HUES64 (cell line): ENCODE results near the gene TPD52L1.

ENCODE experiments used
- H3K27ac ChIP-seq: 2 replicates; pipeline ENCODE4 v1.7.0; 2013; ENCODE audit warnings: low read depth, low read length, inconsistent platforms
- H3K27me3 ChIP-seq: 2 replicates; pipeline ENCODE4 v1.6.1; 2013; ENCODE audit warnings: mild to moderate bottlenecking, low read length; ENCODE audit not compliant: insufficient read depth
- H3K36me3 ChIP-seq: 2 replicates; pipeline ENCODE4 v1.6.1; 2013; ENCODE audit warnings: mild to moderate bottlenecking, low read length; ENCODE audit not compliant: insufficient read depth
- H3K4me1 ChIP-seq: 2 replicates; pipeline ENCODE4 v1.6.1; 2013; ENCODE audit warnings: mild to moderate bottlenecking, low read length, moderate library complexity; ENCODE audit not compliant: insufficient read depth
- H3K4me3 ChIP-seq: 2 replicates; pipeline ENCODE4 v1.5.1; 2013; ENCODE audit warnings: mild to moderate bottlenecking, low read length, moderate library complexity
- H3K9ac ChIP-seq: 2 replicates; pipeline ENCODE4 v1.6.1; 2013; ENCODE audit warnings: mild to moderate bottlenecking, low read depth, low read length
- H3K9me3 ChIP-seq: 2 replicates; pipeline ENCODE4 v1.6.1; 2013; ENCODE audit warnings: low read depth, low read length; ENCODE audit not compliant: insufficient read depth
- WGBS: fragments of 150-250, 120-280 bp; methylation state at CpG from one replicate; pipeline ENCODE4 v1.1.7; 2013; ENCODE audit warnings: missing lambda C conversion rate; 5-methylcytosine and 5-hydroxymethylcytosine counted together

Gene TPD52L1

DNA sequence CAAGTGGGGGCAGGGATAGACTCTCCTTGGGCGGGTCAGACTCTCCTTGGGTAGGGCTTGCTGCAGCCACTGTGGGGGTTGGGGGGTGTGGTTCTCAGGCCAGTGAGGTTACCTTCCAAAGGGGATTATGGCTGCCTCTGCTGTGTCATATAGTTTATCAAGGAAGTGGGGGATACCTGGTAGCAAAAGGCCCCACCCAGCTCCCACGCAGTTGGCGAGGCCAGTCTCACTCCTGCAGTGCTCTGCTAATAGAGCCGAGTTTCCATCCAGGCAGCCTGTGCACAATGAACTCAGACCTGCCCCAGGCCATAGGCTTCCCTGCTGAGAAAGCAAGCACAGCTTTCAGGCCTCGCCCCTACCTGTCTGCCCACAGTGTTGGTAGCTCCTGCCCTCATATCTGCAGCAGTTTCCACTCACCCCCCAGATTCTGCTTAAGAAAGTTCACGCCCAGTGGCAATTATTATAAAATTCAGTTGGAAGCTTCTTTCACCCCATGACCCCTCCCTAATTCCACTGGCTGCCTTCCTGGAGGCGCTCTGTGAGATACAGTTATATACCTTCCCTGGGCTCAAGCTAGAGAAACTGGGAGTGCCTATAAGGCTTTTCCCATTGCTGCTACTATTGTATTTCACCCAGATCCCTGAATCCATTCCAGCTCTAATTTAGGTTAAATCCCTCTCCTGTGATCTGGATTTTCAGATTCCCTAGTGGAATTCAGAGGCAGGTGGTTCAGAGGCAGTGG is 92.1 kb downstream of the TPD52L1 start:
- WGBS: 68% methylated on average over 7 of the region's 7 CpGs
- peaks cover 12% of the 10 kb centered on the region; the same call in 1 of the 2 replicates for H3K4me1 ChIP-seq
- H3K9ac ChIP-seq: no peak overlapping the region
- H3K27me3 ChIP-seq: no peaks in the 10 kb centered on the region
- no peaks in the 10 kb centered on the region for H3K36me3 ChIP-seq
- H3K9me3 ChIP-seq: peaks cover 6% of the 10 kb centered on the region; the same call in 1 of the 2 replicates
- H3K27ac ChIP-seq: no peak overlapping the region
- no peak overlapping the region for H3K4me3 ChIP-seq

DNA sequence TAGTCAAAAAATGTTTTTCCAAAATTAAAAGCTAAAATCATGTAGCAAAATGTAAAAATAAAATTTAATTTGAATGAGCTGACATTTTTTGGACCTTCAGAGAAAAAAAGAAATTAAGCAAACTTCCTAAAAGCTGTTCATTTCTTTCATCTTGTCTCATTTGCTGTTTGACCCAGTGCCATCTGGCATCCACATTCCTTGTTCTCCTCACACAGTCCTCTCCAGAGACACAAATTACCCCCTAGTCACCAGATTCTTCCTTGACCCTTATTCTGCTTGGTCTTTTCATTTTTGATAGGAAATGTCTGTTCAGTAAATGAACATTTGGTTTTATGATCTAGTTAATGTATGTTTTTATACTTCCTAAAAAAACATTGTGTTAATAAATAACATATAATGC is 93.0 kb downstream of the TPD52L1 start:
- Histone ChIP-seq H3K27me3 (no peaks in the 10 kb centered on the region), H3K27ac (no peak overlapping the region), H3K4me1 (peaks cover 14% of the 10 kb centered on the region), H3K9me3 (peaks cover 4% of the 10 kb centered on the region; the same call in 1 of the 2 replicates), H3K4me3 (no peak overlapping the region), H3K36me3 (no peaks in the 10 kb centered on the region), H3K9ac (no peak overlapping the region)

GRCh38 chr6:125248136-125248535 is 94.6 kb downstream of the TPD52L1 start:
- Histone ChIP-seq H3K27ac (no peak overlapping the region), H3K27me3 (no peaks in the 10 kb centered on the region), H3K4me3 (no peak overlapping the region), H3K4me1 (peaks cover 25% of the 10 kb centered on the region), H3K9ac (no peak overlapping the region), H3K36me3 (no peaks in the 10 kb centered on the region), H3K9me3 (no peaks in the 10 kb centered on the region)
- 93% methylated on average over 7 of the region's 7 CpGs for WGBS

DNA sequence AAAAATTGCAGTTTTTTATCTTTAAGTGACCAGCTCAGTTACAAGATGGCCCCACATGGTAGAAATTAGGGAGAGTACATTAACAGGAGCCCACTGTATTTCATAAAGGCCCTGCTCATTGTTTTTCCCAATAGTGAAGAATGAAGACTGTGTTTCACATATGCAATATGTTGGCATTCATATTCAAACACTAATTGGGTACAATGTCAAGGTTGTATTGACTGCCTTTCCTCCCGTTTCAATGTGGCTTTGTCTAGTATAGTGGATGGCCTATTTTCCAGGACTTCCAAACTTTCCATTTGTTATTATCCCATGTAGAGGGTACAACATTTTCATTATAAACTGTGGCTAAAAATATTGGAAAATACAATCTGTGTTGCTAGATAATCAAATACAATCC is 96.9 kb downstream of the TPD52L1 start:
- no peaks in the 10 kb centered on the region for H3K36me3 ChIP-seq
- WGBS: no CpG with 5 or more reads among the region's 1 CpG
- no peak overlapping the region for H3K9ac ChIP-seq
- H3K4me1 ChIP-seq: peaks cover 18% of the 10 kb centered on the region
- H3K9me3 ChIP-seq: no peaks in the 10 kb centered on the region
- H3K27me3 ChIP-seq: no peaks in the 10 kb centered on the region
- H3K4me3 ChIP-seq: no peak overlapping the region
- no peak overlapping the region for H3K27ac ChIP-seq

DNA sequence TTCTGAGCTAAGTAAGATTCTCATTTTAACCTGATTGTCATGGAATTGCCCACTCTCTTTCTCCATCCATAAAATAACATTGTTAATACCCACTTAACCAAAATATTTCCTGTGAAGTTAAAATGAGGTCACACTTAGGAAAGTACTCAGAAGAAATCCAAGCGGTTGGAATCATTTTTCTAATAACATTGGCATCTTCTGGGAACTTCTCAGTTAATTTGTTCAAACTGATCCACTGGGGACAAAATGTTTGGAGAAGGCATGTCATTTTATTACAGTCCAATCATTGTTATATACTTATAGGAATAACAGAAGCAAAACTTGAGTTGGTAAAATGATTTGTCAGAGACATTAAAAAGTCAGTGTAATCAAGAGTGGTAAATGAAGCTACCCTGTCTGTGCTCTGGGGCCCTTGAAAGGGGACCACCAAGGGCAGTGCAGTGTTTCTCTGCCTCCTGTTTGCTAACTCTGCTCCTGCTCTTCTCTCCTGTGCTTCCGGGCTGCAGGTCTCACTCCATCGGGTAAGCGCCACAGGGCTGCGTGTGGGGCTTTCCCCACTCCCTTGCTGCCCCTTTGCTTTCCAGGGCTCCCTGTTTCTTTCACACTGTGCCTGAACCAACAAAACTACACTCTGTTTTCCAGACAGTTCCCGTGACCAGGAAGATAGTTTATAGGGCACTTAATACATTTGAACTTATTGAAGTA is 98.1 kb downstream of the TPD52L1 start:
- 67% methylated on average over 6 of the region's 6 CpGs for WGBS
- no peaks in the 10 kb centered on the region for H3K27me3 ChIP-seq
- H3K4me3 ChIP-seq: no peak overlapping the region
- H3K4me1 ChIP-seq: peaks cover 13% of the 10 kb centered on the region; the same call in 1 of the 2 replicates
- no peak overlapping the region for H3K9ac ChIP-seq
- H3K27ac ChIP-seq: no peak overlapping the region
- no peaks in the 10 kb centered on the region for H3K9me3 ChIP-seq
- H3K36me3 ChIP-seq: no peaks in the 10 kb centered on the region

DNA sequence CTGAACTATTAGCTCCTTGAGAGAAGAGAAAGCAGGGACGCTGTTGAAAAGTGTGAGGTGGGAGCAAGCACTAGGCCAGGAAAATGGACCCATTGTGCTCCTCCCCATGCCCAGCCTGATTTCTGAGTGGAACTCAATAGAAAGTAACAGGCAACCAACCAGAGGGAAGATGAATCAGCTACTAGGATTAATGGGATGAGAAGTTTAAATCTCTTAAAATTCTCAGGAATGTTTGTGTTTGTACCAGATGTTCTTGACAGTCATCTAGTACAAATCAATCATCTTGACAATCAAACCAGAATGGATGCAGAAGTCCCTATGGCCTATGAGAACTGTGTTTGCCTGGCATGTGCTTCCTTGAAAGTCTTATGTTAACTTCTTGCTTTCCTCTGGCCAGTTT is 99.3 kb downstream of the TPD52L1 start:
- peaks cover 13% of the 10 kb centered on the region; the same call in 1 of the 2 replicates for H3K4me1 ChIP-seq
- H3K27ac ChIP-seq: no peak overlapping the region
- no peaks in the 10 kb centered on the region for H3K36me3 ChIP-seq
- H3K9ac ChIP-seq: no peak overlapping the region
- H3K9me3 ChIP-seq: no peaks in the 10 kb centered on the region
- H3K27me3 ChIP-seq: no peaks in the 10 kb centered on the region
- WGBS: 80% methylated on average over 1 of the region's 1 CpG
- no peak overlapping the region for H3K4me3 ChIP-seq

DNA sequence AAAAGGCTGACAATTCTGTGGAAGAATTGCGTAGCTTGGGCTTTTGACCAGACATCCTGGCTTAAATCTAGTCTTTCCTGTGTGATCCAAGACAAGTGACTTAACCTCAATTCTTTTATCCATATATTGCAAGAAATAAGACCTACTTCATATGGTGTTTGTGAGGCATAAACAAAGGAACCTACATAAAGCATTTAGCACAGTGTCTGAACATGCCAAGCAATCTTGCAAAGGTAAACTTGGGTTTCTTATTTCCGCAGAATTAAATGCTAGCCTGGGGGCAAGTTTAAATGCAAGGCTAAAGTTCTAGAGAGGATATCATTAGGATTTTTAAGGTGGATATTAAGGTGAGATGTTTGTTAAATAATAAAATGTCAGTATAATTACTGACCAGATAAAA is 100.3 kb downstream of the TPD52L1 start:
- H3K4me3 ChIP-seq: no peak overlapping the region
- H3K27me3 ChIP-seq: no peaks in the 10 kb centered on the region
- H3K36me3 ChIP-seq: no peaks in the 10 kb centered on the region
- H3K9ac ChIP-seq: no peak overlapping the region
- WGBS: 98% methylated on average over 2 of the region's 2 CpGs
- H3K9me3 ChIP-seq: no peaks in the 10 kb centered on the region
- H3K4me1 ChIP-seq: peaks cover 13% of the 10 kb centered on the region; the same call in 1 of the 2 replicates
- H3K27ac ChIP-seq: no peak overlapping the region

GRCh38 chr6:125254321-125254720 is 100.7 kb downstream of the TPD52L1 start:
- no peak overlapping the region for H3K4me3 ChIP-seq
- peaks cover 13% of the 10 kb centered on the region; the same call in 1 of the 2 replicates for H3K4me1 ChIP-seq
- no peak overlapping the region for H3K9ac ChIP-seq
- no peaks in the 10 kb centered on the region for H3K36me3 ChIP-seq
- H3K27me3 ChIP-seq: no peaks in the 10 kb centered on the region
- WGBS: 70% methylated on average over 1 of the region's 3 CpGs
- H3K9me3 ChIP-seq: no peaks in the 10 kb centered on the region
- no peak overlapping the region for H3K27ac ChIP-seq

DNA sequence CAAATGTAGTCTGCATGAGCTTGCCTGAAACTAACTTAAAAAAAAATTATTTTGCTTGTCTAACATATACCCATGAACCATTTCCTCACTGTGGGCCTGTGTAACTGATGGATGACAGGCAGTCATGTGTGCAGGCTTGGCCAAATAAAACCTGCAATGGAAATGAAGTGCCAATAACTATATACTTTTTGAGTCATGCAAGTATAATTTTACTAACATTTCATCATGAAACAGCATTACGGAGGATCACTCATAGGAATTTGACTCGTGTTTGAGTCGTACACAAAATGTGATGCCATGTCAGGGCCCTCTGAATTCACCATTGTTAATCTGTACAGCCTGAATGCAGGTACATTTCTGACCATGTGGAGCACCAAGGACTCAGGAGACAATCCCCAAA is 101.6 kb downstream of the TPD52L1 start:
- H3K36me3 ChIP-seq: no peaks in the 10 kb centered on the region
- H3K27ac ChIP-seq: no peak overlapping the region
- no peaks in the 10 kb centered on the region for H3K27me3 ChIP-seq
- 95% methylated on average over 3 of the region's 3 CpGs for WGBS
- no peak overlapping the region for H3K4me3 ChIP-seq
- no peaks in the 10 kb centered on the region for H3K9me3 ChIP-seq
- peaks cover 13% of the 10 kb centered on the region; the same call in 1 of the 2 replicates for H3K4me1 ChIP-seq
- no peak overlapping the region for H3K9ac ChIP-seq

DNA sequence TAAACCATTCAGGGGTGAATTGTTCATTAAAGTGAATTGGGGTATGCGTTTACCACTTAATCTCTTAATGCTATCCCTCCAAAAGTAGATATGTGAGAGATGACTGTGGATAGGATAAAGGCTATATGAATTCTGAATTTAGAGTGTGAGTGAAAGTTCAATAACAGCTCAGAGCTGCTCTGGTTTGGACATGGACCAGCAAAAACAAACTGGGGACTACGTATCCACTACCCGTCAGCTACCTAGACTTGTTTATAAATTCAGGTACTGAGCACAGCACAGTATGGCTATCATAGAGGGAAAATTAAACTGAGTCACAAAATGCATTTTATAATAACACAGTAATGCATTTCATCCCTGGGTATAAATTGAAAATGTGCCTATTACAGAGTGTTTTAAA is 103.8 kb downstream of the TPD52L1 start:
- Histone ChIP-seq H3K4me1 (peaks cover 3% of the 10 kb centered on the region; the same call in 1 of the 2 replicates), H3K9ac (no peak overlapping the region), H3K27me3 (no peaks in the 10 kb centered on the region), H3K4me3 (no peak overlapping the region), H3K9me3 (no peaks in the 10 kb centered on the region), H3K36me3 (no peaks in the 10 kb centered on the region), H3K27ac (no peak overlapping the region)
- 96% methylated on average over 3 of the region's 3 CpGs for WGBS

- no peaks in the 10 kb centered on the region for H3K4me1 ChIP-seq
- WGBS: 100% methylated on average over 2 of the region's 2 CpGs
Observed at GRCh38 chr6:125258651-125259353, 105.2 kb downstream of the TPD52L1 start.

More at GRCh38 chr6:125258651-125259353, 105.2 kb downstream of the TPD52L1 start:
- Histone ChIP-seq H3K9me3 (no peaks in the 10 kb centered on the region), H3K27ac (no peak overlapping the region), H3K27me3 (no peaks in the 10 kb centered on the region), H3K36me3 (no peaks in the 10 kb centered on the region), H3K4me3 (no peak overlapping the region), H3K9ac (no peak overlapping the region)
